Measurements from ENCODE around the gene ROS1. TPM values are rescaled to one million over a fixed set of nuclear protein-coding genes. Genes with fewer than 3 reads are reported as not detected.

ROS1 gene
- total RNA-seq, 4 donors from 2014 or later = not detected

DNA sequence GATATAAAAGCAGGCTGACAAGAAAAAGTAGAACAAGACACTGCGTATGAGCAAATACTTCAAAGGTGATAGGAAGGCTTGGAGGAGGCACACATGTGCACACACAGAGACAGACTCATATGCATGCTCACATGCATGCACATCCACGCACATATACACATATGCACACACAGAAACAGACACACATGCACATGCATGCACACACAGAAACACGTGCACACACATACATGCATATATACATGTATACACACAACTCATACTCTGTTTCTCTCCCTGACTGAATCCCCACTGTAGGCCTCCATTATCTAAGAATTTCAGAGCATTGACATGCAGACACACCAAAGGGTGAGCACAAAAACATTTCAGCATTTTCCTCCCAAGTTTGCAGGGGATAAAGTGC, 116.7 kb downstream of the ROS1 start:
- no peak for ATAC-seq
- Histone ChIP-seq H3K9me3 (no peaks in the 10 kb centered on the region), H3K36me3 (no peaks in the 10 kb centered on the region), H3K4me1 (peaks cover 3 to 9% of the 10 kb centered on the region in 2 donors), H3K27ac (no peak overlapping the region), H3K4me3 (no peak overlapping the region), H3K27me3 (no peaks in the 10 kb centered on the region)
- in situ Hi-C loops (cut with MboI; ENCODE audit: low sequenced_read_pairs in 4 of 4) (no loop called here), intact Hi-C loops (cut with DNase I; ENCODE audit: low total_unique reads) (no loop called here)
- no peak for DNase-seq
- TF ChIP-seq POLR2A (IDR thresholded peaks at IDR 0.05) = no peak
- TF ChIP-seq, protein P1, sequence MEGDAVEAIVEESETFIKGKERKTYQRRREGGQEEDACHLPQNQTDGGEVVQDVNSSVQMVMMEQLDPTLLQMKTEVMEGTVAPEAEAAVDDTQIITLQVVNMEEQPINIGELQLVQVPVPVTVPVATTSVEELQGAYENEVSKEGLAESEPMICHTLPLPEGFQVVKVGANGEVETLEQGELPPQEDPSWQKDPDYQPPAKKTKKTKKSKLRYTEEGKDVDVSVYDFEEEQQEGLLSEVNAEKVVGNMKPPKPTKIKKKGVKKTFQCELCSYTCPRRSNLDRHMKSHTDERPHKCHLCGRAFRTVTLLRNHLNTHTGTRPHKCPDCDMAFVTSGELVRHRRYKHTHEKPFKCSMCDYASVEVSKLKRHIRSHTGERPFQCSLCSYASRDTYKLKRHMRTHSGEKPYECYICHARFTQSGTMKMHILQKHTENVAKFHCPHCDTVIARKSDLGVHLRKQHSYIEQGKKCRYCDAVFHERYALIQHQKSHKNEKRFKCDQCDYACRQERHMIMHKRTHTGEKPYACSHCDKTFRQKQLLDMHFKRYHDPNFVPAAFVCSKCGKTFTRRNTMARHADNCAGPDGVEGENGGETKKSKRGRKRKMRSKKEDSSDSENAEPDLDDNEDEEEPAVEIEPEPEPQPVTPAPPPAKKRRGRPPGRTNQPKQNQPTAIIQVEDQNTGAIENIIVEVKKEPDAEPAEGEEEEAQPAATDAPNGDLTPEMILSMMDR (IDR thresholded peaks at IDR 0.05 in 4 of 5, conservative IDR thresholded peaks at IDR 0.05 in 1 of 5) = no peak

DNA sequence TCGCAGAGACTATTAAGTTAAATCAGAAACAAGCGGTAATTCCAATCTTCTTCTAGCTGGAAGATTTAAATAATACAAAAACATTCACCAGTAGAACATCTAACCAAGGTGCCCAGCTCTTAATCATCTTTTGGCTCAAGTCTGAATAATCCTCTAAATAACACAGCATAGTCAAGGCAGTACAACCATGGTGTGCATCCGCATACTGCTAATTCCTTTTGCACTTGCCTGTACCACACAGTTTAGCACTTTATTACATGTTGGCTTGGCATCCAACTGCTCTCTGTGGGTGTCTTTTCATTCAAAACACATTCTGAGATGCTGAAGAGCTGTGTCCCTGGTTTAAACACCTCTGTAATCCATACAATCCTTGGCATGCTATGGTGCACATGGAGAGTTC, 118.1 kb downstream of the ROS1 start:
- Histone ChIP-seq H3K4me3 (no peak overlapping the region), H3K9me3 (no peaks in the 10 kb centered on the region), H3K4me1 (peaks cover 17 to 21% of the 10 kb centered on the region in 2 donors), H3K27me3 (no peaks in the 10 kb centered on the region), H3K36me3 (no peaks in the 10 kb centered on the region), H3K27ac (no peak overlapping the region)
- in situ Hi-C loops (cut with MboI; ENCODE audit: low sequenced_read_pairs in 4 of 4) = no loop called here
- intact Hi-C loops (cut with DNase I; ENCODE audit: low total_unique reads) = no loop called here
- TF ChIP-seq, protein P1 (IDR thresholded peaks at IDR 0.05 in 4 of 5, conservative IDR thresholded peaks at IDR 0.05 in 1 of 5) = no peak
- TF ChIP-seq POLR2A (IDR thresholded peaks at IDR 0.05) = no peak
- ATAC-seq (no peak), DNase-seq (no peak)

DNA sequence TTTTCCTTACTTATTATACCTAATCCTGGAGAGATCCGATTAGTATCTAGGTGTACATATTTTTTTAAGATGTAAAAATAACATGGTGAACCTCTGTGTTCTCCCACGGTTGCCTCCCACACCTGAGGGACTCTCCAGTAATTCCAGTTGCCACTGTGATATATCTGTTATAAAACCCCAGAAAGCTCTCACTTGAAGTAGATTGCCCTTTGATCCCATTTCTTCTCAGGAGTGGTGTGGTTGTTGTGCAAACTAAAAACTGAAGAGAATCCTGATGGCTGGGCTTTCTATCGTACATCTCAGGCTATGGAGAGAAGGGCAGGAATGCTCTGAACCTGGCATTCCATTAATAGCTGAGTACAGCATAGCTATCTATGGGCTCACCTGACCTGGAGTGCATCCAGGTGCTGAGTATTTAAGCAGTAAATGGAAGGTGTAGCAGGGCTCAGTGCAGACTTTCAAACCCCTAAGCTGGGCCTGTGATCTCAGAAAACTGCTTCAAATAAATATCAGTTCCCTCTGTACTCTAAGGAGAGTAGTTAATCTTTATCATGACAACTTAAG, 119.4 kb downstream of the ROS1 start:
- Histone ChIP-seq H3K27ac (peak overlapping the region in 1 of 4 donors; percentile 17), H3K36me3 (no peaks in the 10 kb centered on the region), H3K4me3 (no peak overlapping the region), H3K9me3 (no peaks in the 10 kb centered on the region), H3K27me3 (no peaks in the 10 kb centered on the region), H3K4me1 (peaks cover 20 to 21% of the 10 kb centered on the region in 2 donors)
- intact Hi-C loops (cut with DNase I; ENCODE audit: low total_unique reads) (no loop called here), in situ Hi-C loops (cut with MboI; ENCODE audit: low sequenced_read_pairs in 4 of 4) (no loop called here)
- no peak for DNase-seq
- TF ChIP-seq, protein P1 (IDR thresholded peaks at IDR 0.05 in 4 of 5, conservative IDR thresholded peaks at IDR 0.05 in 1 of 5) = no peak
- TF ChIP-seq POLR2A (IDR thresholded peaks at IDR 0.05) = no peak
- ATAC-seq = no peak

DNA sequence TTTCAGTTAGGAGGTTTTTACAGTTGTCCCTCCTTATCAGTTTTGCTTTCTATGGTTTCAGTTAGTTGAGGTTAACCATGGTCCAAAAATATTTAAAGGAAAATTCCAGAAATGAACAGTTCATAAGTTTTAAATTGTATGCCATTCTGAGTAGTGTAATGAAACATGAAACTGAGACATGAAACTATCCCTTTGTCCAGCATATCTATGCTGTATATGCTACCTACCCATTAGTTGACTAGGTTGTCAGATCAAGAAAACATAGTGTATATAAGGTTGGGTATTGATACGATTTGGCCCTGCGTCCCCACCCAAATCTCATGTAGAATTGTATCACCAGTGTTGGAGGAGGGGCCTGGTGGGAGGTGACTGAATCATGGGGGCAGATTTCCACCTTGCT, 121.3 kb downstream of the ROS1 start:
- Histone ChIP-seq H3K36me3 (no peaks in the 10 kb centered on the region), H3K4me1 (peaks cover 27 to 29% of the 10 kb centered on the region in 2 donors), H3K4me3 (no peak overlapping the region), H3K9me3 (no peaks in the 10 kb centered on the region), H3K27ac (peak overlapping the region in 3 of 4 donors; percentile 80 to 93 (median 81)), H3K27me3 (no peaks in the 10 kb centered on the region)
- TF ChIP-seq, protein P1 (IDR thresholded peaks at IDR 0.05 in 4 of 5, conservative IDR thresholded peaks at IDR 0.05 in 1 of 5) = no peak
- TF ChIP-seq POLR2A (IDR thresholded peaks at IDR 0.05) = no peak
- intact Hi-C loops (cut with DNase I; ENCODE audit: low total_unique reads) (loop anchor here (5.0 kb wide), 1 partner anchor 37 kb away; the partner anchor contains the start of gene VGLL2), in situ Hi-C loops (cut with MboI; ENCODE audit: low sequenced_read_pairs in 4 of 4) (no loop called here)
- DNase-seq = no peak
- no peak for ATAC-seq

DNA sequence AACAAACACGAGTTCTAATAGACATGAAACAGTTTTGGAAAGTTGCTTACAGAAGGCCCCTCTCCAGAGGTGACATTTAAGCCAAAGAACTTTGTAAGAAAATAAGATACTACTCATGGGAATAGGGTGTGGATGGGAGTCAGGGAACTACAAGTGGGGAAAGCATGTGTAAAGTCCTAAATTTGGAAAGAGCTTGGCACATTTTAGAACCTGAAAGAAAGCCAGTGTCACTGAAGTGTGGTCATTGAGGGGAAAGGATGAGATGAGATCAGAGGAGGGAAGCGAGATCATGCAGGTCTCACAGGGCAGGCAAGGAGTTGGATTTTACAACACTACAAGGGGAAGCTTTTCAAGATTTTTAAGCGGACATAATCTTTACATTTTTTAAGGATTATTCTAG, 122.4 kb downstream of the ROS1 start:
- H3K4me3 ChIP-seq = no peak overlapping the region
- no peaks in the 10 kb centered on the region for H3K27me3 ChIP-seq
- intact Hi-C loops (cut with DNase I; ENCODE audit: low total_unique reads) = loop anchor here (2.0 to 5.0 kb wide), 2 partner anchors 15 to 36 kb away; partner anchors contain the start of gene VGLL2
- H3K36me3 ChIP-seq = no peaks in the 10 kb centered on the region
- in situ Hi-C loops (cut with MboI; ENCODE audit: low sequenced_read_pairs in 4 of 4) = no loop called here
- ATAC-seq (peak; percentile 99), DNase-seq (peak; percentile 25 to 33)
- peak overlapping the region; percentile 68 to 93 (median 80) for H3K27ac ChIP-seq
- TF ChIP-seq, protein P1 (IDR thresholded peaks at IDR 0.05 in 4 of 5, conservative IDR thresholded peaks at IDR 0.05 in 1 of 5) = no peak
- peak; percentile 40 to 50 for TF ChIP-seq POLR2A (IDR thresholded peaks at IDR 0.05)
- peaks cover 29 to 32% of the 10 kb centered on the region in 2 donors for H3K4me1 ChIP-seq
- H3K9me3 ChIP-seq = no peaks in the 10 kb centered on the region

Data from gastrocnemius medialis (tissue), 4 donors.